Spleen (tissue), 7 donors: Measurements from ENCODE around the gene NPR2.

ENCODE experiments used
- POLR2A ChIP-seq, 3 donors: fragments of 450-650 bp; IDR thresholded peaks; one replicate each; pipeline ENCODE4 v1.5.1; 2017; ENCODE audit warnings: antibody characterized with exemption in 3 of 3, mild to moderate bottlenecking in 1 of 3
- POLR2AphosphoS5 ChIP-seq, 3 donors: sonication (generic); formaldehyde crosslinking; IDR thresholded peaks; one replicate each; pipeline ENCODE4 v1.5.1; 2017; ENCODE audit warnings: antibody characterized with exemption in 3 of 3
- TF ChIP-seq, protein P1 (sequence below), 11 experiments: fragments of 200-600 bp in 7 of 11; fragments of 450-650 bp in 4 of 11; sonication (generic) in 4 of 11; IDR thresholded peaks in 8 of 11; conservative IDR thresholded peaks in 3 of 11; 1 replicate in 7 of 11; 2 replicates in 4 of 11; pipeline versions ENCODE4 v1.4.0 to v1.8.0; 2016 to 2021; ENCODE audit warnings: antibody characterized with exemption in 11 of 11, inconsistent platforms in 4 of 11, mild to moderate bottlenecking in 1 of 11
- donor health status: DM: no; HTN: no; CAD: no; lungs with moderate emphysema.
- donor health status: DM: no; HTN: no; CAD: no.
- donor health status: DM: no; HTN: no; CAD: no.

DNA sequence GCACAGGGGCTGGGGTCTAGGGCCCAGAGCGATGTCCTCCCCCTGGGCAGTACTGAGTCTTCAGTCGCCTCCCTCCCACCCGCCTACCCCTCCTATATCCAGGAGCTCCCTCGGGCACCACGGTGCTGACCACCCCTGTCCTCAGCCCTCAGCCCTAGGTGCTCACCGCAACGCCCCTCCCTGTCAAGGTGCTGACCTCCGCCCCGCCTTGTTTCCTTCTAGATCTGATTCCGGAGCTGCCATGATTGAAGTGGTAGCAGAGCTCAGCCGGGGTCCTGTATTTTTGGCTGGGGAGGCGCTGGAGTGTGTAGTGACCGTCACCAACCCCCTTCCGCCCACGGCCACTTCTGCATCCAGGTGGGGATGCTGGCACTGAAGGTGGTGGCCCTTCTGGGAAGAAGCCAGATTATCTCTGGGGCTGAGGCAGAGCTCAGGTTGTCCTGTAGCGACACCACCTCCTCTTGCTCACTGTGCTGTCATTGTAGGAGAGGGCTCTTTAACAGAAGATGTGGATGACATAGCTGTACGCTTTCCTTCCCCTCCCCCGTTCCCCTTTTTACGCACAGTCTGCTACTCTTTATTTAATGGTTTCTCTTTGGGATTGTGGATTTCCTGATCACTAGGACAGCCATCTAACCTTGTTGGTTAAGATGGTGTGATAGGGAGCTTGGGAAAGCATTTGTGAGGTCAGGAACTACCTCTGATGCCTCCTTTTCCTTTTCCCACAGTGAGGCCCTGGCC lies 41.7 kb upstream of the NPR2 start:
- TF ChIP-seq, protein P1, sequence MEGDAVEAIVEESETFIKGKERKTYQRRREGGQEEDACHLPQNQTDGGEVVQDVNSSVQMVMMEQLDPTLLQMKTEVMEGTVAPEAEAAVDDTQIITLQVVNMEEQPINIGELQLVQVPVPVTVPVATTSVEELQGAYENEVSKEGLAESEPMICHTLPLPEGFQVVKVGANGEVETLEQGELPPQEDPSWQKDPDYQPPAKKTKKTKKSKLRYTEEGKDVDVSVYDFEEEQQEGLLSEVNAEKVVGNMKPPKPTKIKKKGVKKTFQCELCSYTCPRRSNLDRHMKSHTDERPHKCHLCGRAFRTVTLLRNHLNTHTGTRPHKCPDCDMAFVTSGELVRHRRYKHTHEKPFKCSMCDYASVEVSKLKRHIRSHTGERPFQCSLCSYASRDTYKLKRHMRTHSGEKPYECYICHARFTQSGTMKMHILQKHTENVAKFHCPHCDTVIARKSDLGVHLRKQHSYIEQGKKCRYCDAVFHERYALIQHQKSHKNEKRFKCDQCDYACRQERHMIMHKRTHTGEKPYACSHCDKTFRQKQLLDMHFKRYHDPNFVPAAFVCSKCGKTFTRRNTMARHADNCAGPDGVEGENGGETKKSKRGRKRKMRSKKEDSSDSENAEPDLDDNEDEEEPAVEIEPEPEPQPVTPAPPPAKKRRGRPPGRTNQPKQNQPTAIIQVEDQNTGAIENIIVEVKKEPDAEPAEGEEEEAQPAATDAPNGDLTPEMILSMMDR (IDR thresholded peaks at IDR 0.05 in 8 of 11, conservative IDR thresholded peaks at IDR 0.05 in 3 of 11), result no peak
- TF ChIP-seq POLR2A (IDR thresholded peaks at IDR 0.05), result peak in 1 of 3 donors; percentile 11
- peak in 1 of 3 donors; percentile 27 for TF ChIP-seq POLR2AphosphoS5 (IDR thresholded peaks at IDR 0.05)
